ENCODE measurements around the gene HYDIN. TPM values are rescaled to one million over a fixed set of nuclear protein-coding genes. Genes with fewer than 3 reads are reported as not detected.
"Not testable (repeated sequence)": the region's sequence is repeated elsewhere in the genome, so short reads cannot be mapped to it uniquely, and the experiment has no call there.

Gene HYDIN
- total and polyA plus RNA-seq, 2 donors (not counting 1 experiment from before 2014, with no cell fraction given): 0.54 to 1.7 TPM

GRCh38 chr16:71080777-71081176, 149.7 kb downstream of the HYDIN start:
- H3K4me1 ChIP-seq (ENCODE audit: control insufficient read depth, extremely low read depth, insufficient read depth, low read length); H3K79me2 ChIP-seq (ENCODE audit: control insufficient read depth, insufficient read depth, low read length); H3K27me3 ChIP-seq (ENCODE audit: control insufficient read depth, insufficient read depth, low read length); H3K9me3 ChIP-seq (ENCODE audit: control insufficient read depth, insufficient read depth, low read depth, low read length); H3K9ac ChIP-seq (ENCODE audit: insufficient read depth, low read length); DNase-seq (ENCODE audit: low read depth in 2 of 2); H3K36me3 ChIP-seq (ENCODE audit: control insufficient read depth, insufficient read depth, low read length); H2AFZ ChIP-seq (ENCODE audit: low read length); H3K27ac ChIP-seq (ENCODE audit: insufficient read depth, low read length); H3K4me3 ChIP-seq (replicated peaks in 1 of 4; ENCODE audit: control extremely low read depth in 1 of 4, insufficient read depth in 1 of 4, low read depth in 3 of 4, low read length in 4 of 4); H4K20me1 ChIP-seq (ENCODE audit: control insufficient read depth, extremely low read depth, insufficient read depth, low read length); H3K4me2 ChIP-seq (ENCODE audit: extremely low read depth, insufficient read depth, low read length): not testable (repeated sequence)

- not testable (repeated sequence) for H3K4me3 ChIP-seq (replicated peaks in 1 of 4; ENCODE audit: control extremely low read depth in 1 of 4, insufficient read depth in 1 of 4, low read depth in 3 of 4, low read length in 4 of 4); DNase-seq (ENCODE audit: low read depth in 2 of 2); H2AFZ ChIP-seq (ENCODE audit: low read length); H3K9ac ChIP-seq (ENCODE audit: insufficient read depth, low read length); H3K27me3 ChIP-seq (ENCODE audit: control insufficient read depth, insufficient read depth, low read length); H3K27ac ChIP-seq (ENCODE audit: insufficient read depth, low read length); H3K79me2 ChIP-seq (ENCODE audit: control insufficient read depth, insufficient read depth, low read length); H3K4me1 ChIP-seq (ENCODE audit: control insufficient read depth, extremely low read depth, insufficient read depth, low read length); H3K9me3 ChIP-seq (ENCODE audit: control insufficient read depth, insufficient read depth, low read depth, low read length); H3K36me3 ChIP-seq (ENCODE audit: control insufficient read depth, insufficient read depth, low read length); H4K20me1 ChIP-seq (ENCODE audit: control insufficient read depth, extremely low read depth, insufficient read depth, low read length); H3K4me2 ChIP-seq (ENCODE audit: extremely low read depth, insufficient read depth, low read length)
Measured at GRCh38 chr16:71080262-71080661, 150.3 kb downstream of the HYDIN start.

GRCh38 chr16:71070651-71071050, 159.9 kb downstream of the HYDIN start:
- H3K4me2 ChIP-seq (ENCODE audit: extremely low read depth, insufficient read depth, low read length); H3K27me3 ChIP-seq (ENCODE audit: control insufficient read depth, insufficient read depth, low read length); DNase-seq (ENCODE audit: low read depth in 2 of 2); H2AFZ ChIP-seq (ENCODE audit: low read length); H3K4me1 ChIP-seq (ENCODE audit: control insufficient read depth, extremely low read depth, insufficient read depth, low read length); H4K20me1 ChIP-seq (ENCODE audit: control insufficient read depth, extremely low read depth, insufficient read depth, low read length); H3K79me2 ChIP-seq (ENCODE audit: control insufficient read depth, insufficient read depth, low read length); H3K9ac ChIP-seq (ENCODE audit: insufficient read depth, low read length); H3K9me3 ChIP-seq (ENCODE audit: control insufficient read depth, insufficient read depth, low read depth, low read length); H3K36me3 ChIP-seq (ENCODE audit: control insufficient read depth, insufficient read depth, low read length); H3K27ac ChIP-seq (ENCODE audit: insufficient read depth, low read length); H3K4me3 ChIP-seq (replicated peaks in 1 of 4; ENCODE audit: control extremely low read depth in 1 of 4, insufficient read depth in 1 of 4, low read depth in 3 of 4, low read length in 4 of 4): not testable (repeated sequence)

GRCh38 chr16:71069842-71070241, 160.7 kb downstream of the HYDIN start:
- not testable (repeated sequence) for H3K27ac ChIP-seq (ENCODE audit: insufficient read depth, low read length); H3K36me3 ChIP-seq (ENCODE audit: control insufficient read depth, insufficient read depth, low read length); H3K79me2 ChIP-seq (ENCODE audit: control insufficient read depth, insufficient read depth, low read length); H3K9ac ChIP-seq (ENCODE audit: insufficient read depth, low read length); H2AFZ ChIP-seq (ENCODE audit: low read length); H3K4me1 ChIP-seq (ENCODE audit: control insufficient read depth, extremely low read depth, insufficient read depth, low read length); H3K4me2 ChIP-seq (ENCODE audit: extremely low read depth, insufficient read depth, low read length); DNase-seq (ENCODE audit: low read depth in 2 of 2); H3K4me3 ChIP-seq (replicated peaks in 1 of 4; ENCODE audit: control extremely low read depth in 1 of 4, insufficient read depth in 1 of 4, low read depth in 3 of 4, low read length in 4 of 4); H3K27me3 ChIP-seq (ENCODE audit: control insufficient read depth, insufficient read depth, low read length); H4K20me1 ChIP-seq (ENCODE audit: control insufficient read depth, extremely low read depth, insufficient read depth, low read length); H3K9me3 ChIP-seq (ENCODE audit: control insufficient read depth, insufficient read depth, low read depth, low read length)

GRCh38 chr16:71053897-71054609, 176.5 kb downstream of the HYDIN start:
- H3K4me3 ChIP-seq (replicated peaks in 1 of 4; ENCODE audit: control extremely low read depth in 1 of 4, insufficient read depth in 1 of 4, low read depth in 3 of 4, low read length in 4 of 4); H3K4me2 ChIP-seq (ENCODE audit: extremely low read depth, insufficient read depth, low read length); H3K79me2 ChIP-seq (ENCODE audit: control insufficient read depth, insufficient read depth, low read length); H3K9ac ChIP-seq (ENCODE audit: insufficient read depth, low read length); H3K36me3 ChIP-seq (ENCODE audit: control insufficient read depth, insufficient read depth, low read length); H3K9me3 ChIP-seq (ENCODE audit: control insufficient read depth, insufficient read depth, low read depth, low read length); H4K20me1 ChIP-seq (ENCODE audit: control insufficient read depth, extremely low read depth, insufficient read depth, low read length); H2AFZ ChIP-seq (ENCODE audit: low read length); H3K4me1 ChIP-seq (ENCODE audit: control insufficient read depth, extremely low read depth, insufficient read depth, low read length); DNase-seq (ENCODE audit: low read depth in 2 of 2); H3K27me3 ChIP-seq (ENCODE audit: control insufficient read depth, insufficient read depth, low read length); H3K27ac ChIP-seq (ENCODE audit: insufficient read depth, low read length): not testable (repeated sequence)

GRCh38 chr16:71050307-71050706, 180.2 kb downstream of the HYDIN start:
- not testable (repeated sequence) for H3K9me3 ChIP-seq (ENCODE audit: control insufficient read depth, insufficient read depth, low read depth, low read length); H3K4me3 ChIP-seq (replicated peaks in 1 of 4; ENCODE audit: control extremely low read depth in 1 of 4, insufficient read depth in 1 of 4, low read depth in 3 of 4, low read length in 4 of 4); H3K4me2 ChIP-seq (ENCODE audit: extremely low read depth, insufficient read depth, low read length); H3K27ac ChIP-seq (ENCODE audit: insufficient read depth, low read length); H4K20me1 ChIP-seq (ENCODE audit: control insufficient read depth, extremely low read depth, insufficient read depth, low read length); H3K27me3 ChIP-seq (ENCODE audit: control insufficient read depth, insufficient read depth, low read length); H3K36me3 ChIP-seq (ENCODE audit: control insufficient read depth, insufficient read depth, low read length); H2AFZ ChIP-seq (ENCODE audit: low read length); H3K79me2 ChIP-seq (ENCODE audit: control insufficient read depth, insufficient read depth, low read length); H3K9ac ChIP-seq (ENCODE audit: insufficient read depth, low read length); H3K4me1 ChIP-seq (ENCODE audit: control insufficient read depth, extremely low read depth, insufficient read depth, low read length)
- peak in 1 of 2 donors; percentile 45 for DNase-seq (ENCODE audit: low read depth in 2 of 2)

Measured in fibroblast of lung (primary cell).